ENCODE results near the gene ZNF821. TPM values are rescaled to one million over a fixed set of nuclear protein-coding genes. Genes with fewer than 3 reads are reported as not detected.

ZNF821 gene
- total RNA-seq, 3 donors from 2014 or later, result 3.7 to 11.1 (median 9.8) TPM

DNA sequence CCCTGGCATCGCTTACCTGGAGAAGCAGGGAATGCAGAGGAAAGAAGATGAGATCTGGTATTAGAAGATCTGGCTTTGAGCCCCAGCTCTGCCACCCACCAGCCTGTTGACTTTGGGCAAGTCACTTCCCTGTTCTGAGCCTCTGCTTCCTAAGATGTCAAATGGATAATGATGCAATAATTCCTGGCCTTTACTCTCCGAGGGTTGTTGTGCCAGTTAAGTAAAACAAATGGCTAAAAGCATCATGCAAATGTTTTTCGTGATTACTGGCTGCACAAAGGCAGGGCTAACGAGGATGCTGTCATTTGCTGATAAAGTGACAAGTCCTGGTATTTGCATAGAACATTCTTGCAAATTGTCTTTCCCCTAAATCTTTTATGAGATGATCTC, 1.3 kb upstream of the ZNF821 start:
- peak overlapping the region in 1 of 2 donors; percentile 97 for H3K27ac ChIP-seq
- intact Hi-C loops (cut with DNase I; ENCODE audit: low total_unique reads), result loop anchor here (2.0 to 5.0 kb wide), 2 partner anchors 74 to 78 kb away; partner anchors contain the start of gene AP1G1
- peak overlapping the region in 1 of 3 donors; percentile 88 for H3K4me3 ChIP-seq
- DNase-seq (ENCODE audit: low spot score in 2 of 2), result no peak
- TF ChIP-seq, protein P1, sequence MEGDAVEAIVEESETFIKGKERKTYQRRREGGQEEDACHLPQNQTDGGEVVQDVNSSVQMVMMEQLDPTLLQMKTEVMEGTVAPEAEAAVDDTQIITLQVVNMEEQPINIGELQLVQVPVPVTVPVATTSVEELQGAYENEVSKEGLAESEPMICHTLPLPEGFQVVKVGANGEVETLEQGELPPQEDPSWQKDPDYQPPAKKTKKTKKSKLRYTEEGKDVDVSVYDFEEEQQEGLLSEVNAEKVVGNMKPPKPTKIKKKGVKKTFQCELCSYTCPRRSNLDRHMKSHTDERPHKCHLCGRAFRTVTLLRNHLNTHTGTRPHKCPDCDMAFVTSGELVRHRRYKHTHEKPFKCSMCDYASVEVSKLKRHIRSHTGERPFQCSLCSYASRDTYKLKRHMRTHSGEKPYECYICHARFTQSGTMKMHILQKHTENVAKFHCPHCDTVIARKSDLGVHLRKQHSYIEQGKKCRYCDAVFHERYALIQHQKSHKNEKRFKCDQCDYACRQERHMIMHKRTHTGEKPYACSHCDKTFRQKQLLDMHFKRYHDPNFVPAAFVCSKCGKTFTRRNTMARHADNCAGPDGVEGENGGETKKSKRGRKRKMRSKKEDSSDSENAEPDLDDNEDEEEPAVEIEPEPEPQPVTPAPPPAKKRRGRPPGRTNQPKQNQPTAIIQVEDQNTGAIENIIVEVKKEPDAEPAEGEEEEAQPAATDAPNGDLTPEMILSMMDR (IDR thresholded peaks at IDR 0.05), result no peak
- TF ChIP-seq POLR2AphosphoS5 (IDR thresholded peaks at IDR 0.05), result no peak
- TF ChIP-seq POLR2A (IDR thresholded peaks at IDR 0.05), result no peak
- no peaks in the 10 kb centered on the region for H3K36me3 ChIP-seq
- no peaks in the 10 kb centered on the region for H3K27me3 ChIP-seq
- H3K4me1 ChIP-seq, result peaks cover 0 to 8% of the 10 kb centered on the region in 2 donors
- H3K9me3 ChIP-seq, result no peaks in the 10 kb centered on the region

DNA sequence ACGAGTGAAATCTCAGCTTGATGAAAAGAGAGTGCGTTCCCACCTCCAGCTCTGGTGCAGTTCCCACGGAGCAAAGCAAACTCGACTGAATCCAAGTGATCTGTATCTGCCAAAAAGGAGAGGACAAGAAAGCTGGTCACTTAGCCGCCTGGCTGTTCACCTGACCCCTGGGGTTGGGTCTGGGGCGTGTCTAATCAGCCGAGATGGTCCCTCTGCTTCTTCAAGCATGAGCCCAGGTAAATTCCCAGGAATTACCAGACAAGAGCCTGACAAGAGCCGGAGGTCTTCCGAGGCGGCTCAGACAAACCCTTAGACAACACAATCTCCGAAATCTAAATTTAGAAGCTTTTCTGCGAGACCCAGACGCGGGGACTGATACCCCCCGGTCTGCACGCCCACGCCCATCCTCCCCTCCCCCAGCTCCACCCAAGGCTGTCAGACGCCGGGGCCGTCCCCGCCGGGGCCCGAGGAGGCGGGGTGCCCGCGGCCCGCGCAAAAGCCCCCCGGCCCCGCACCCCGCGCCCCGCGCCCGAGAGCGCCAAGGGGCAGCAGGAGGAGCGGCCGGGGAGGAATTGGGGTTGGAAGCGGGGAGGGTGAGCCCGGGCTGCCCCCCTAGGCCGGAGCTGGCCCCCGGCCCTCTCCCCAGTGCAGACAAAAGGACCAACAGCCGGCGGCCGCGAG, 674 bp downstream of the ZNF821 start:
- Histone ChIP-seq H3K36me3 (no peaks in the 10 kb centered on the region), H3K4me1 (peaks cover 0 to 8% of the 10 kb centered on the region in 2 donors), H3K27ac (peak overlapping the region; percentile 93 to 97), H3K27me3 (no peaks in the 10 kb centered on the region), H3K9me3 (no peaks in the 10 kb centered on the region), H3K4me3 (peak overlapping the region; percentile 88 to 98 (median 94))
- DNase-seq (ENCODE audit: low spot score in 2 of 2), result no peak
- TF ChIP-seq POLR2A (IDR thresholded peaks at IDR 0.05) (no peak), POLR2AphosphoS5 (IDR thresholded peaks at IDR 0.05) (no peak)
- TF ChIP-seq, protein P1 (IDR thresholded peaks at IDR 0.05), result no peak
- intact Hi-C loops (cut with DNase I; ENCODE audit: low total_unique reads), result no loop called here

DNA sequence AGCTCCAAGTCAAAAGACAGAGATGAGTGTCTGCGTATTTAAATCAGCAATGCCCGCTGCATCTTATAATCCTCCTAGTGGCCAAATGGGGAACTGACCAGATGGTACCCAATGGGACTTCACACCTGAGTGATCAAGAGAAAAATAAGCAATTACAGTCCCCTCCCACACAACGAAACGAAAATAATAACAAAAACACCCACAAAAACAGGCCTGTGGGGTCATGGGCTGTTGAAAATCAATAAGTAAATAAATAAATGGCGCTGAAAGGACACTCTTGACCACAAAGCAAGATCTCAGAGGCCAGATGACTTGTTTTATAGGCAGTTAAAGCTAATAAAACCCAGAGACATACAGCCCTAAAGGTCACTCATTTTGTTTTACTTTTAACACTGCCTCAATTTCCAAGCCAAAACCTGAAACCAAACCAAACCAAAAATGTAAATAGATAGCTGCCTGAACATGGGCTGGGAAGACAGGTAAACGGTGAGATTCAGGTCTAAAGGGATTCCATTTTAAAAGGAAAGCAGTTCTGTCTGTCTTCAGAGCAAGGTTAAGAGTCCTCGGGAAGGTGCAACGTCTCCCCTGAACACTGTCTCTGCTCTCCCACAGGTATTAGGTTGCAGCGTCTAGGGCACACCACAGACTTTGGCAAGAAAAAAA, 1.3 kb downstream of the ZNF821 start:
- TF ChIP-seq, protein P1 (IDR thresholded peaks at IDR 0.05), result peak; percentile 79 to 96 (median 91)
- TF ChIP-seq POLR2AphosphoS5 (IDR thresholded peaks at IDR 0.05) (no peak), POLR2A (IDR thresholded peaks at IDR 0.05) (no peak)
- H3K4me3 ChIP-seq, result peak overlapping the region; percentile 88 to 98 (median 94)
- no peaks in the 10 kb centered on the region for H3K36me3 ChIP-seq
- peak overlapping the region; percentile 93 to 97 for H3K27ac ChIP-seq
- H3K27me3 ChIP-seq, result no peaks in the 10 kb centered on the region
- intact Hi-C loops (cut with DNase I; ENCODE audit: low total_unique reads), result no loop called here
- H3K9me3 ChIP-seq, result no peaks in the 10 kb centered on the region
- peak in 1 of 2 donors; percentile 72 for DNase-seq (ENCODE audit: low spot score in 2 of 2)
- peaks cover 0 to 8% of the 10 kb centered on the region in 2 donors for H3K4me1 ChIP-seq

DNA sequence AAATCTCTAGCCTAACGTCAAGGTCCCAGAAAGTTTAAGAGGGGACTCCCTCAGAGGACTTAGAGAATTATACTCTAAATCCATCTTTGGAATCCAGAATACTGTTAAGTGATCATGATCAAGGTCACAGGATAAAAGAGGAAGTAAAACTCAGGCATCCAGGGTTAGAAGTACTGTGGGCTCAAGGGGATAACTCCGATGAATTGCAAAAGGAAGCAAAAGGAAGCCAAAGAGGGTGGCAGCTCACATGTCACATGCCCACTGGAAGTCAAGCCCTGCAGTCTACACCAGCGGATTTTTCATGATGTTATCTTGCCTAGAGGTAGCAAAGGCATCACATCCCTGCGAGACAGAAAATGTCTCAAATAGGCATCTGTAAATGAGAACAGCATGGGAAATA, 3.8 kb downstream of the ZNF821 start:
- no peaks in the 10 kb centered on the region for H3K9me3 ChIP-seq
- no peak overlapping the region for H3K4me3 ChIP-seq
- no peak overlapping the region for H3K27ac ChIP-seq
- no peaks in the 10 kb centered on the region for H3K36me3 ChIP-seq
- H3K4me1 ChIP-seq, result peaks cover 0 to 8% of the 10 kb centered on the region in 2 donors
- TF ChIP-seq POLR2AphosphoS5 (IDR thresholded peaks at IDR 0.05), result no peak
- TF ChIP-seq POLR2A (IDR thresholded peaks at IDR 0.05), result no peak
- TF ChIP-seq, protein P1 (IDR thresholded peaks at IDR 0.05), result no peak
- intact Hi-C loops (cut with DNase I; ENCODE audit: low total_unique reads), result no loop called here
- H3K27me3 ChIP-seq, result no peaks in the 10 kb centered on the region
- DNase-seq (ENCODE audit: low spot score in 2 of 2), result no peak

DNA sequence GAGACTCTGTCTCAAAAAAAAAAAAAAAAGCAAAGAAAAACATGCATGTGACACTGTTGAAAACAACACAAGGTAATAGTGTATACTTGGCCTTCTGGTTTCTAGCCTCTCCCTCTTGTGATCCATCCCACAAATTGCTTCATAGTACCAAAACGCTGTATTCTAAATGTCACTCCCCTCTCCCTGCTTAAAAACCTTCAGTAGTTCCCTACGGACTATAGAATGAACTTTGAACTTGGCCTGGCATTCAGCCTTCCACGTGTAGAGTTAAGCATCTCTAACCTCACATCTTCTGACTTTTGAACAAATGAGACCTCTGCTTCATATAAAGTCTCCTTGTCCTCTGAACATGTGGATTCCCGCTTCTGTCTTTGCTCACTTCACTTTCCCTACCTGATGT, 5.1 kb downstream of the ZNF821 start:
- H3K36me3 ChIP-seq, result no peaks in the 10 kb centered on the region
- no peak overlapping the region for H3K4me3 ChIP-seq
- H3K4me1 ChIP-seq, result peaks cover 0 to 8% of the 10 kb centered on the region in 2 donors
- TF ChIP-seq POLR2A (IDR thresholded peaks at IDR 0.05) (no peak), POLR2AphosphoS5 (IDR thresholded peaks at IDR 0.05) (no peak)
- TF ChIP-seq, protein P1 (IDR thresholded peaks at IDR 0.05), result no peak
- DNase-seq (ENCODE audit: low spot score in 2 of 2), result no peak
- intact Hi-C loops (cut with DNase I; ENCODE audit: low total_unique reads), result no loop called here
- H3K27ac ChIP-seq, result no peak overlapping the region
- H3K27me3 ChIP-seq, result no peaks in the 10 kb centered on the region
- no peaks in the 10 kb centered on the region for H3K9me3 ChIP-seq

All from breast epithelium (tissue), 4 donors.